ENCODE measurements around the gene KDM2A. TPM values are rescaled to one million over a fixed set of nuclear protein-coding genes. Genes with fewer than 3 reads are reported as not detected.

The KDM2A gene
- total RNA-seq, 1 donor from 2014 or later, result 34.1 TPM

DNA sequence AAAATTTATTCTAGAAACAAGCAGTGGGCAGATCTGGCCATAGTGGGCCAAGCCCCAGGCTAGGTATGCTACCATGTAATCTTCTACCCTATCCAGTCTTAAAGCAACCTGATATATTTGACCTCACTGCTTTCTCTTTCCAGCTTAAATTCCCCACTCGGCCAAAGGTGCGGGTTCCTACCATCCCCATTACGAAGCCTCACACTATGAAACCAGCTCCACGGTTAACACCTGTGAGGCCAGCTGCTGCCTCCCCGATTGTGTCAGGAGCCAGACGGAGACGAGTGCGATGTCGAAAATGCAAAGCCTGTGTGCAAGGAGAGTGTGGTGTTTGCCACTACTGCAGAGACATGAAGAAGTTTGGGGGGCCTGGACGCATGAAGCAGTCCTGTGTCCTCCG is 126.0 kb downstream of the KDM2A start:
- DNase-seq (ENCODE audit: low read depth), result no peak
- TF ChIP-seq, protein P1, sequence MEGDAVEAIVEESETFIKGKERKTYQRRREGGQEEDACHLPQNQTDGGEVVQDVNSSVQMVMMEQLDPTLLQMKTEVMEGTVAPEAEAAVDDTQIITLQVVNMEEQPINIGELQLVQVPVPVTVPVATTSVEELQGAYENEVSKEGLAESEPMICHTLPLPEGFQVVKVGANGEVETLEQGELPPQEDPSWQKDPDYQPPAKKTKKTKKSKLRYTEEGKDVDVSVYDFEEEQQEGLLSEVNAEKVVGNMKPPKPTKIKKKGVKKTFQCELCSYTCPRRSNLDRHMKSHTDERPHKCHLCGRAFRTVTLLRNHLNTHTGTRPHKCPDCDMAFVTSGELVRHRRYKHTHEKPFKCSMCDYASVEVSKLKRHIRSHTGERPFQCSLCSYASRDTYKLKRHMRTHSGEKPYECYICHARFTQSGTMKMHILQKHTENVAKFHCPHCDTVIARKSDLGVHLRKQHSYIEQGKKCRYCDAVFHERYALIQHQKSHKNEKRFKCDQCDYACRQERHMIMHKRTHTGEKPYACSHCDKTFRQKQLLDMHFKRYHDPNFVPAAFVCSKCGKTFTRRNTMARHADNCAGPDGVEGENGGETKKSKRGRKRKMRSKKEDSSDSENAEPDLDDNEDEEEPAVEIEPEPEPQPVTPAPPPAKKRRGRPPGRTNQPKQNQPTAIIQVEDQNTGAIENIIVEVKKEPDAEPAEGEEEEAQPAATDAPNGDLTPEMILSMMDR (conservative IDR thresholded peaks at IDR 0.05; ENCODE audit: low read depth, low read length), result no peak
- no peak overlapping the region for H3K4me3 ChIP-seq (ENCODE audit: low read depth, low read length)

DNA sequence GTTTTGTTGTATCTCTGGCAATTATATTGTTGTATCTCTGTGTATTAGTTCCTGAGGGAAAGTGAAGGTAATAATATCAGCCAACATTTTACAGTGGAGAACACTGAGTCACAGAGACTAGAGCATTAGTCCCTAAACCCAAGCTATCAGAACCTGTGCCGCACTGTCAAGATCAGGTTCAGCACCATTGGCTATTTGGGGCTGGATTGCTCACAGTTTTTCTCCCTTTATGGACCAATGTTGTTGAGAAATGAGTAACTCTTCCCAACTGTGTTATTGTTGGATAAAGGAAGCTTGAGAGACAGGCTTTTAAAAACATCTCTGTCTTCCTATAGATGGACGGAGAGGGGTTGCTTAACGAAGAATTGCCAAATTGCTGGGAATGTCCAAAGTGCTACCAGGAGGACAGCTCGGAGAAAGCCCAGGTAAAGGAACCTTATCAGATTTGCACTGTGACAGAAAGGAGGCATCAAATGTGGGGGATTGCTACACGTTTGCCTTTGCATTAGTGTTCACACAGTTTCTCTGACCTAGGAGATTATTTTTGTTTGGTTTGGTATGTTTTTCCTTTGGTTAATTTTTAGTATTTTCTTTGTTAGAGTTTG is 129.0 kb downstream of the KDM2A start:
- TF ChIP-seq, protein P1 (conservative IDR thresholded peaks at IDR 0.05; ENCODE audit: low read depth, low read length), result no peak
- DNase-seq (ENCODE audit: low read depth), result no peak
- H3K4me3 ChIP-seq (ENCODE audit: low read depth, low read length), result no peak overlapping the region

DNA sequence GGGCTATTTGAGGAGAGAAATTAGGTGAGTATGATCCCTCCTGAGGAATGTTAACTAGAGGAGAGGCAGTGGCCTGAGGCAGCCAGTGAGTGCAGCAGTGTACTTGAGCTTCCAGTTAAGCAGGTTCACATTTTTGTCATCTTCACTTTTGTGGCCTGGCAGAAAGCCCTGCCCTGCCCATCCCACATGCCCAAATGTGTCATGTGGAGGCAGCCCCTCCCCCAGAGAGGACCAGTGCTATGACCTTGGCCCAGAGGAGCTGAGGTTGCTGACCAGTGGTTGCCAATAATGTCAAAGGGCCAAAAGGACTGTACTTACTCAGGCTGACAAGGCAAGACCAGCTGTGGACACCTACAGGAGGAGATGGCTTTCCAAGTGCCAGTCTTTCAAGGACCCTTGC is 129.6 kb downstream of the KDM2A start:
- H3K4me3 ChIP-seq (ENCODE audit: low read depth, low read length), result no peak overlapping the region
- TF ChIP-seq, protein P1 (conservative IDR thresholded peaks at IDR 0.05; ENCODE audit: low read depth, low read length), result no peak
- DNase-seq (ENCODE audit: low read depth), result no peak

DNA sequence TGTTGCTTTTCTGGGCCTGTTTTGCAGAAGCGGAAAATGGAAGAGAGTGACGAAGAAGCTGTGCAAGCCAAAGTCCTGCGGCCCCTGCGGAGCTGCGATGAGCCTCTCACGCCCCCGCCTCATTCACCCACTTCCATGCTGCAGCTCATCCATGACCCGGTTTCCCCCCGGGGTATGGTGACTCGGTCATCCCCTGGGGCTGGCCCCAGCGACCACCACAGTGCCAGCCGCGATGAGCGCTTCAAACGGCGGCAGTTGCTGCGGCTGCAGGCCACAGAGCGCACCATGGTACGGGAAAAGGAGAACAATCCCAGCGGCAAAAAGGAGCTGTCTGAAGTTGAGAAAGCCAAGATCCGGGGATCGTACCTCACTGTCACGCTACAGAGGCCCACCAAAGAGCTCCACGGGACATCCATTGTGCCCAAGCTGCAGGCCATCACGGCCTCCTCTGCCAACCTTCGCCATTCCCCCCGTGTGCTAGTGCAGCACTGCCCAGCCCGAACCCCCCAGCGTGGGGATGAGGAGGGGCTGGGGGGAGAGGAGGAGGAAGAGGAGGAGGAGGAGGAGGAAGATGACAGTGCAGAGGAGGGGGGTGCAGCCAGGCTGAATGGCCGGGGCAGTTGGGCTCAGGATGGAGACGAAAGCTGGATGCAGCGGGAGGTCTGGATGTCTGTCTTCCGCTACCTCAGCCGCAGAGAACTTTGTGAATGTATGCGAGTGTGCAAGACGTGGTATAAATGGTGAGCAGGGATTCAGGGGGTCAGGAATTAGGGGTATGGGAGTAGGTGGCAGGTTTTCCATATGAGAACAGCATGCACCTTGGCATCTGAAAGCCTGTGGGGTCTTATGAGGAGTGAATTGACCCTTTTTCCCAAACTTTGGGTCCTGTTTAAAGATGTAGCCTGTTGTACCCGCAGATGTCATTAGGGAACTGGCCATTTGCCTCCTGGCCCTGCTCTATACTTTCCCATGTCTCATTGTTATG is 131.3 kb downstream of the KDM2A start:
- TF ChIP-seq, protein P1 (conservative IDR thresholded peaks at IDR 0.05; ENCODE audit: low read depth, low read length), result no peak
- H3K4me3 ChIP-seq (ENCODE audit: low read depth, low read length), result no peak overlapping the region
- no peak for DNase-seq (ENCODE audit: low read depth)

DNA sequence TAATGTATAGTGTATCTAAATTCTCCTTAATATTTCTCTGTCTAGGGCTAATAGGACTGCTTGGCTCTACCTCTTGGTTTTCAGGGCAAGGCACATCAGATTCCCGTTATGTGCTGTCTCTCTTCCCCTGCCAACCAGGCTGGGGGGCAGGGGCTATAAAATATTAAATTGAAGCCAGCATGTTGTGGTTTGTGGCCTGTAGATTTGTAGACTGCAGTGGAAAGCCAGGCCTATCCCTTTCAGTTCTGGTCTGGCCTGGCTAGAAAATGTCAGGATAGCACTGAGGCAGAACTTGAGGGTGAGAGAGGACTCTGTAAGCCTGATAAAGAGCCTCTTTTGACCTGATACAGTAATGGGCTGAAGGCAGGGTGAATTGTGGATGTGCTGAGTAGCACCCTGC is 132.8 kb downstream of the KDM2A start:
- no peak for DNase-seq (ENCODE audit: low read depth)
- no peak overlapping the region for H3K4me3 ChIP-seq (ENCODE audit: low read depth, low read length)
- TF ChIP-seq, protein P1 (conservative IDR thresholded peaks at IDR 0.05; ENCODE audit: low read depth, low read length), result no peak

DNA sequence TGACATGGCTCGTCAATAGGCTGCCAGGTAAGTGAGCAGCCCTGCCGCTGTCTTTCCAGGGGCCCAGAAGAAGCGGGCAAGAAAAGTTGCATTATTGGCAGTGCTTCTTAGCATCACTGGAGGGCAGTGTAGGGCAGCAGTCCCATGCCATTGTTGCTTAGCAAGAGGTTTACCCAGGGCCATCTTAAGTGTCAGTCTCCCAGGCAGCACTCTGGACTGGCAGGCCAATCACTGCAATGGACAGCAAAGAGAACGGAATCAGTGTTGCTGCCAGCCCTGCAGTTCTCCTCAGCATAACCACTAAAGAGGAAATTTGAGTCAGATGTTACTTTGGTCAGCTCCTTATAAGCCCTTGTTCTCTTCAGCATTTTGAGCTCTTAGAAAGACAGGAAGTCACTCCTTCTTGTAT is 133.8 kb downstream of the KDM2A start:
- DNase-seq (ENCODE audit: low read depth), result no peak
- TF ChIP-seq, protein P1 (conservative IDR thresholded peaks at IDR 0.05; ENCODE audit: low read depth, low read length), result peak; percentile 54

More for the DNA sequence above, 133.8 kb downstream of the KDM2A start:
- H3K4me3 ChIP-seq (ENCODE audit: low read depth, low read length), result no peak overlapping the region
